Naive thymus-derived CD8-positive, alpha-beta T cell (primary cell): ENCODE results near the gene GART. TPM values are rescaled to one million over a fixed set of nuclear protein-coding genes. Genes with fewer than 3 reads are reported as not detected.
"Not testable (repeated sequence)": the region's sequence is repeated elsewhere in the genome, so short reads cannot be mapped to it uniquely, and the experiment has no call there.

Experiments used
- ATAC-seq, 2 donors: fragments of 150-1000 bp; cut with Tn5 transposase in 1 of 2; sonication (Bioruptor Pico), chemical (Tn5 transposase) in 1 of 2; 1 replicate in 1 of 2; 2 replicates in 1 of 2; pipeline ENCODE4 v1.10.0; 2021; ENCODE audit warnings: mild to moderate bottlenecking in 2 of 2, moderate library complexity in 2 of 2
- POLR2A ChIA-PET: fragments of 350-600 bp; sonication (Branson Sonifier 250); formaldehyde crosslinking; loops from one replicate; lab custom pipeline; 2021; ENCODE audit warnings: antibody characterized with exemption; lab: Charles Lee
- DNase-seq, 10 donors: peaks; one replicate each; pipeline versions ENCODE4 v3.0.0 to v3.0.0-alpha.2; 2020 to 2022
- H3K27ac Mint-ChIP-seq, 10 donors: one replicate each; pipeline ENCODE4 v1.8.0; 2020 to 2022; ENCODE audit warnings: mild to moderate bottlenecking in 10 of 10, mixed read lengths in 10 of 10, moderate library complexity in 4 of 10, inconsistent platforms in 1 of 10
- H3K27me3 Mint-ChIP-seq, 5 donors: one replicate each; pipeline ENCODE4 v1.8.0; 2021 to 2022; ENCODE audit warnings: mixed read lengths in 5 of 5
- H3K36me3 Mint-ChIP-seq, 3 donors: one replicate each; pipeline ENCODE4 v1.8.0; 2020 to 2022; ENCODE audit warnings: mixed read lengths in 3 of 3, mild to moderate bottlenecking in 2 of 3, inconsistent platforms in 1 of 3
- H3K4me1 Mint-ChIP-seq, 4 donors: one replicate each; pipeline ENCODE4 v1.8.0; 2021 to 2022; ENCODE audit warnings: mixed read lengths in 4 of 4
- H3K4me3 Mint-ChIP-seq, 10 donors: one replicate each; pipeline ENCODE4 v1.8.0; 2020 to 2022; ENCODE audit warnings: mild to moderate bottlenecking in 10 of 10, mixed read lengths in 10 of 10, moderate library complexity in 6 of 10, inconsistent platforms in 1 of 10
- H3K9me3 Mint-ChIP-seq, 9 donors: one replicate each; pipeline ENCODE4 v1.8.0; 2020 to 2022; ENCODE audit warnings: mixed read lengths in 9 of 9, mild to moderate bottlenecking in 3 of 9, inconsistent platforms in 1 of 9, moderate library complexity in 1 of 9
- polyA plus RNA-seq, 3 donors: library from polyadenylated mRNA; unstranded; fragments of 300-500 nt; fragmentation: Illumina TruSeq; gene quantifications; one replicate each; pipeline ENCODE4 v1.2.3, GENCODE V29; 2021
- total RNA-seq, 8 experiments: library from RNA in 2 of 8; stranded (reverse) in 2 of 8; gene quantifications; one replicate each; pipeline ENCODE4 v1.2.3 and lab custom pipeline; 2021 to 2026

Gene GART
- total and polyA plus RNA-seq, 5 experiments from 2014 or later = 40.2 to 91.8 (median 54.4) TPM

DNA sequence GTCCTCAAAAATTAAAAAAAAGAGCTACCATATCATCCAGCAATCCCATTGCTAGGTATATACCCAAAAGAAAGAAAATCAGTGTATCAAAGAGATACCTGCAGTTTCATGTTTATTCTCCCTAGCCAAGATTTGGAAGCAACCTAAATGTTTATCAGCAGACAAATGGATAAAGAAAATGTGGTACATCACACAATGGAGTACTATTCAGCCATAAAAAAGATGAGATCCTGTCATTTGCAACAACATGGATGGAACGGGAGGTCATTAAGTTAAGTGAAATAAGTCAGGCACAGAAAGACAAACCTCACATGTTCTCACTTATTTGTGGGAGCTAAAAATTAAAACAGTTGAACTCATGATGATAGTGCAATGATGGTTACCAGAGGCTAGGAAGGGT is 34.9 kb downstream of the GART start:
- not testable (repeated sequence) for DNase-seq, H3K4me1 Mint-ChIP-seq, H3K27me3 Mint-ChIP-seq, ATAC-seq, H3K4me3 Mint-ChIP-seq, H3K9me3 Mint-ChIP-seq
- POLR2A ChIA-PET = interaction anchor here (0.6 to 2.0 kb wide), 2 partner anchors 18 to 27 kb away, joined by 4 to 5 read pairs; partner anchors contain the start of gene TMEM50B
- Mint-ChIP-seq H3K27ac (peak overlapping the region in 1 of 10 donors; percentile 61), H3K36me3 (peaks cover 30 to 84% (median 35%) of the 10 kb centered on the region in 3 donors)

DNA sequence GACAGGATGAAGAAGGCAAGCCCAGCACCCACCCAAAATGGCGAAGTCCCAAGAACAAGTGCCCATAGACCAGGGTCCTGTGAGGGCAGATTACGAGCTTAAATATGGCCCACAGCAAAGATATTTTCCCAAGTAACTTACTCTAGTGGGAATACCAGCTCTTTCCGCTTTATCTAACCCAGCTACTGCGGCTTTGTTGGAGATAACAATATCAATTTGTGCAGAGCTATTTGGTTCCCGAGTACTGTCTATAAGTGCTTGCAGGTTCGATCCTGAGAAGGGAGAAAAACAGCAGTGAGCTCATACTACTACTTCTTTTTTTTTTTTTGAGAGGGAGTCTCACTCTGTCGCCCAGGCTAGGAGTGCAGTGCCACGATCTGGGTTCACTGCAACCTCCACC is 36.1 kb downstream of the GART start:
- ATAC-seq (no peak), DNase-seq (no peak)
- no peaks in the 10 kb centered on the region for H3K4me1 Mint-ChIP-seq
- peaks cover 0 to 7% (median 0%) of the 10 kb centered on the region in 9 donors for H3K9me3 Mint-ChIP-seq
- no peaks in the 10 kb centered on the region for H3K27me3 Mint-ChIP-seq
- peak overlapping the region in 1 of 10 donors; percentile 60 for H3K27ac Mint-ChIP-seq
- POLR2A ChIA-PET = interaction anchor here (2.0 kb wide), 1 partner anchor 26 kb away, joined by 5 read pairs; the partner anchor contains the start of gene TMEM50B
- H3K4me3 Mint-ChIP-seq = no peak overlapping the region
- peaks cover 20 to 72% (median 34%) of the 10 kb centered on the region in 3 donors for H3K36me3 Mint-ChIP-seq

DNA sequence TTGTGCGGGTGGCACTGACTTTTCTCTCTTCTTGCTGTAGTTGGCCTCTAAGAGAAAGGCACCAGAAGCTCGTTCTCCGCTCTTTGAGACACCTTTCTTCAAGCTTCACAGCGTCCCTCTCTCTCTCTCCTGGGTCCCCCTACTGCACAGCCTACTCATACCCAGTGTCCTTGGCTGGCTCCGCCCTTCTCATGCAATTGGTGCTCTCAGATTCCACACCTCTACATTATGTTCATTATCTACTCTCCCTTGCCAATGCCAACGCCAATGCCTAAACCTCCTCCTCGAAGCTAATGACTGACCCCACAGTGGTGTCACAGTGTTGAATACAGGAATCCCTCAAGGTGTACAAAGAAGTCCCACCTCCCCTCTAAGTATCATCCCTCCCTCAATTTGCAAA is 45.6 kb downstream of the GART start:
- peak overlapping the region in 1 of 10 donors; percentile 31 for H3K4me3 Mint-ChIP-seq
- ATAC-seq = no peak
- POLR2A ChIA-PET = interaction anchor here (0.8 kb wide), 1 partner anchor 16 kb away, joined by 3 read pairs; the partner anchor contains the start of gene TMEM50B

GRCh38 chr21:33495743-33496142 is 46.2 kb downstream of the GART start:
- Mint-ChIP-seq H3K4me3 (no peak overlapping the region), H3K9me3 (no peaks in the 10 kb centered on the region), H3K27ac (peak overlapping the region in 1 of 10 donors; percentile 21), H3K4me1 (peaks cover 5 to 13% (median 9%) of the 10 kb centered on the region in 4 donors), H3K27me3 (no peaks in the 10 kb centered on the region), H3K36me3 (no peaks in the 10 kb centered on the region)
- no peak for DNase-seq
- POLR2A ChIA-PET = interaction anchor here (0.8 to 0.9 kb wide), 2 partner anchors 15 to 46 kb away, joined by 3 read pairs; partner anchors contain the start of genes GART and TMEM50B
- ATAC-seq = no peak

More for the DNA sequence above, 45.6 kb downstream of the GART start:
- Mint-ChIP-seq H3K36me3 (no peaks in the 10 kb centered on the region), H3K27ac (peak overlapping the region in 2 of 10 donors; percentile 39 to 73), H3K4me1 (peaks cover 4 to 8% (median 6%) of the 10 kb centered on the region in 4 donors), H3K27me3 (no peaks in the 10 kb centered on the region), H3K9me3 (no peaks in the 10 kb centered on the region)
- DNase-seq = no peak

- Mint-ChIP-seq H3K36me3 (peaks cover 0 to 4% (median 0%) of the 10 kb centered on the region in 3 donors), H3K4me1 (peaks cover 5 to 15% (median 10%) of the 10 kb centered on the region in 4 donors), H3K9me3 (no peaks in the 10 kb centered on the region), H3K27ac (peak overlapping the region in 1 of 10 donors; percentile 85), H3K27me3 (no peaks in the 10 kb centered on the region), H3K4me3 (peak overlapping the region in 4 of 10 donors; percentile 31 to 81 (median 62))
- DNase-seq (no peak), ATAC-seq (no peak)
- POLR2A ChIA-PET = interaction anchor here (0.6 to 1.2 kb wide), 2 partner anchors 36 to 53 kb away, joined by 3 to 5 read pairs; no protein-coding TSS in a partner anchor
Observed at GRCh38 chr21:33493756-33494155, 48.2 kb downstream of the GART start.

DNA sequence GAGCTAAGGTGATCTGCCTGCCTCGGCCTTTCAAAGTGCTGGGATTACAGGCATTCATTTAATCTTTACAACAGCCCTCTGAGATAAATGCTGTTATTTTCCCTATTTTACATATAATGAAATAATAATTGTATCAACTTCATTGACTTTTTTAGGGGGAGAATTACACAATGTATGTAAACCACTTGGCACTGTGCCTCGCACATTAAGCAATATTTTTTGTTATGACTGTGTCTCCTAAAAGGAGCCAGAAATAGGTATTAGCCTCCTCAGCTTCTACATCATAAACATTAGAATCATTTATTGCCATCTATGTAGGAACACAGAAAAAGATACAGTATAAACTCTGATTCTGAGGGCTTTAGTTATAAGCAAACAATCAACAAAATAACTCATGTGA is 49.3 kb downstream of the GART start:
- no peak for ATAC-seq
- peak overlapping the region in 7 of 10 donors; percentile 3 to 85 (median 36) for H3K4me3 Mint-ChIP-seq

DNA sequence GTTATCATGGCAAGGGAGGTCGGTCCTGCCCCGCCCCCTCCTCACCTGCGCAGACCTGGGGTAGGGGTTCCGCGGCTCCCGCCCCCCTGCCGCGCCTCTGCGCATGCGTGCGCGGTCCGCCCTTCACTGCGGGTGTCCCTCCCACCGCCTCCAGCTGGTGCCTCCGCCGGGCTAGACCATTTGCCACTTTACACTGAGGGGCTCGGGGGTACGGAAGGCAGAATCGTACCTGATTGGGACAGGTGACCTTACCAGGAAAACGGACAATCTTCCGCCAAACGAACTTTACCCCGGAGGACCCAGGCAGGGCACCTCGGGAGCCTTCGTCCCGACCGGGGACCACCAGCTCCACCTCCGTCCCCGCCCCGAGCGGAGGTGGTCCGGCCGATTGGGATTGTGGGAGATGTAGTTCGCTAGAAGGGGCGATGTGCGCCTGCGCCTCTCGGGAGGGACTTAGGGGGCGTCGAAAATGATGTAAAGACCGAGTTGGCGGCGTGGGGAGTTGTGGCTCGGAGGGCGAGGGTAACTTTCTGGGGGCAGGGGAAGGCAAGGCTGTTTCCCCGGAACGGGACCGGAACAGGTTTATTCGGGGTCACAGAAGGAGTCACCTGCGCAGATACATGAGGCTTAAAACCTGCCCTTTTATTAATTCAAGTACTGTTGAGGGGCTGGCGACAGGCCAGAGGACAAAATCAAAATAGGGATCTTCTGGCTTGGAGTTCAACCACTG is 50.4 kb downstream of the GART start, which contains the start of gene DNAJC28:
Gene DNAJC28 (minus strand): TSS at position 344 of the 730 bp plus-strand sequence. CDS start 2,323 bp downstream, outside the sequence.
- ATAC-seq = peak; percentile 94 to 96
- POLR2A ChIA-PET = interaction anchor here (0.6 to 3.5 kb wide), 9 partner anchors 9 to 275 kb away, joined by 3 to 112 read pairs (median 4); partner anchors contain the start of genes DONSON, GART, IFNAR1 and SON
- Mint-ChIP-seq H3K27ac (peak within 1 kb of the TSS; percentile 90 to 98 (median 94)), H3K9me3 (no peaks in the 10 kb centered on the region), H3K4me3 (peak within 1 kb of the TSS; percentile 85 to 98 (median 91)), H3K4me1 (peaks cover 5 to 15% (median 10%) of the 10 kb centered on the region in 4 donors), H3K36me3 (peaks cover 0 to 4% (median 0%) of the 10 kb centered on the region in 3 donors), H3K27me3 (no peaks in the 10 kb centered on the region)
- DNase-seq = peak; percentile 93 to 100 (median 96)

More for the DNA sequence above, 49.3 kb downstream of the GART start:
- peaks cover 5 to 15% (median 10%) of the 10 kb centered on the region in 4 donors for H3K4me1 Mint-ChIP-seq
- H3K27me3 Mint-ChIP-seq = no peaks in the 10 kb centered on the region
- H3K27ac Mint-ChIP-seq = no peak overlapping the region
- H3K36me3 Mint-ChIP-seq = peaks cover 0 to 4% (median 0%) of the 10 kb centered on the region in 3 donors
- POLR2A ChIA-PET = interaction anchor here (0.7 to 2.0 kb wide), 3 partner anchors 54 to 131 kb away, joined by 3 to 12 read pairs (median 3); no protein-coding TSS in a partner anchor
- H3K9me3 Mint-ChIP-seq = no peaks in the 10 kb centered on the region
- DNase-seq = no peak

GRCh38 chr21:33490991-33491372 is 50.9 kb downstream of the GART start:
- Mint-ChIP-seq H3K36me3 (peaks cover 0 to 4% (median 0%) of the 10 kb centered on the region in 3 donors), H3K4me1 (peaks cover 5 to 15% (median 10%) of the 10 kb centered on the region in 4 donors), H3K27me3 (no peaks in the 10 kb centered on the region), H3K27ac (peak overlapping the region in 9 of 10 donors; percentile 68 to 98 (median 94)), H3K4me3 (peak overlapping the region; percentile 85 to 98 (median 91)), H3K9me3 (no peaks in the 10 kb centered on the region)
- DNase-seq = no peak
- POLR2A ChIA-PET = interaction anchor here (0.6 to 3.5 kb wide), 9 partner anchors 9 to 274 kb away, joined by 3 to 112 read pairs (median 4); partner anchors contain the start of genes DONSON, GART, IFNAR1 and SON
- ATAC-seq = no peak

DNA sequence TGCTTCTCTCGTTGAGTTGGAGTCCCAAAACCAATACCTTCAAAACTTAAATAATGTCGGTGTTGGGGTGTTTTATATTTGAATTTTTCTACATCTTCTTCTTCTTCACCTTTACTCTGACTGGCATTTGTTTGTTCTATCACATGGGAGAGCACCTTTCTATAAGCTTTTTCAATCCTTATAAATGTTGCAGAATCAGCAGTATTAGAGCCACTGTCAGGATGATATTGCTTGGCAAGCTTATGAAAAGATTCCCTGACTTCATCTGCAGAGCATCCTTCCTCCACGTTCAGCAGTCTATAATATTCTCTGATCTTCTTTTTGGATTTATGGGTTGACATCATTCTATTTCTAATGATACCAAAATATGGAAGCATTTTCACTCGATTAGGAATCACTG is 53.0 kb downstream of the GART start:
- peaks cover 0 to 4% (median 0%) of the 10 kb centered on the region in 3 donors for H3K36me3 Mint-ChIP-seq
- peak overlapping the region in 2 of 10 donors; percentile 11 to 32 for H3K4me3 Mint-ChIP-seq
- POLR2A ChIA-PET = interaction anchor here (0.7 to 3.5 kb wide), 3 partner anchors 8 to 93 kb away, joined by 4 to 112 read pairs (median 4); partner anchors contain the start of gene TMEM50B
- H3K27ac Mint-ChIP-seq = peak overlapping the region in 1 of 10 donors; percentile 34
- ATAC-seq (no peak), DNase-seq (no peak)
- no peaks in the 10 kb centered on the region for H3K27me3 Mint-ChIP-seq
- H3K9me3 Mint-ChIP-seq = no peaks in the 10 kb centered on the region
- peaks cover 5 to 15% (median 10%) of the 10 kb centered on the region in 4 donors for H3K4me1 Mint-ChIP-seq

DNA sequence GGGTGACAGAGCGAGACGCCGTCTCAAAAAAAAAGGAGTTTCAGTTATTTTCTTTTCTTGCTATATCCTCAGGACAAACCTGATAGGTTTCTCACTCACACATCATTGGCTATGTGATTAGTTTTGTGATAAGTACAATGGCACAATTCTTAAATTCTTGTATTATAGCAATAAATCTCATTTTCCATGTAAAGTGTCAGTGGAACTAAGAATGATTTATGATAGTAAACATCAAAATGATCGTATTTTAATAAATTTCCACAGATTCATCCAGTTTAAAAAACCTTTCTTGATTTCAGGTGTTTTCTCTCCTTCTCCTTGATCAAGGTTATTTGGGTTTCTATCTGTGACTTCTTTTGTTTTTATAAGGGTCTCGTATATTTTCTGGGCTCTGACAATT is 53.9 kb downstream of the GART start:
- peaks cover 0 to 4% (median 0%) of the 10 kb centered on the region in 3 donors for H3K36me3 Mint-ChIP-seq
- H3K4me3 Mint-ChIP-seq = no peak overlapping the region
- ATAC-seq (no peak), DNase-seq (no peak)
- POLR2A ChIA-PET = no interaction called here
- no peak overlapping the region for H3K27ac Mint-ChIP-seq
- H3K4me1 Mint-ChIP-seq = peaks cover 5 to 15% (median 10%) of the 10 kb centered on the region in 4 donors
- H3K9me3 Mint-ChIP-seq = no peaks in the 10 kb centered on the region
- H3K27me3 Mint-ChIP-seq = no peaks in the 10 kb centered on the region

DNA sequence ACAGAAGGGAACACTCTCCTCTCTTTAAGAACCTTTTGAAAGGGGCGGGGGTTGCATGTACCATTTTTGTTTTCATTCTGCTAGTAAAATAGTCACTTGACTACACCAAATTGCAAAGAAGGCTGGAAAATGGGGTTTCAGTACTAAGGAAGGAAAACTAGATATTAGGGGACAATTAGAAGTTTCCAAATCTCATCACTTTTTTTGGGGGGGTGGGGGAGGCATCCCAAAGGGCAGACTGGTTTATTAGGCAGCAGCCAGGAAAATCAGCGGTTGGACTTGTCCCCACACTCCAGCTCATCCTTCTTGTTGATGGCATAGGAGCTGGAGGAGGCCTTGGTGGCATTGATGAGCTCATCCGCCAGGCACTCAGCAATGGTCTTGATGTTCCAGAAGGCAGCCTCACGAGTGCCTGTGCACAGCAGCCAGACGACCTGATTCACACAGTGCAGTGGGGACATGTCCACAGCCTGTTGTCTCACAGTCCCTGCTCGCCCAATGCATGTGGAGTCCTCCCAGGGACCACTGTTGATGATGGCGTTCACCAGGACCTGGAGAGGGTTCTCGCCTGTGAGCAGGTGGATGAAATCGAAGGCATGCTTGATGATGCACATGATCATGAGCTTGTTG is 60.5 kb downstream of the GART start:
- Mint-ChIP-seq H3K9me3 (no peaks in the 10 kb centered on the region), H3K4me3 (peak overlapping the region in 8 of 10 donors; percentile 81 to 97 (median 93)), H3K27ac (peak overlapping the region in 5 of 10 donors; percentile 15 to 98 (median 96)), H3K27me3 (no peaks in the 10 kb centered on the region), H3K36me3 (peaks cover 0 to 2% (median 0%) of the 10 kb centered on the region in 3 donors), H3K4me1 (peaks cover 11 to 32% (median 21%) of the 10 kb centered on the region in 4 donors)
- ATAC-seq (no peak), DNase-seq (no peak)
- POLR2A ChIA-PET = interaction anchor here (0.9 to 4.1 kb wide), 7 partner anchors 9 to 753 kb away, joined by 3 to 112 read pairs (median 6); partner anchors contain the start of genes DNAJC28, GART and SON
